Measurements from ENCODE around the gene OXSR1.

The OXSR1 gene

GRCh38 chr3:38204599-38205471 lies 39.5 kb downstream of the OXSR1 start:
- no peak for TF ChIP-seq GATA2 (IDR thresholded peaks at IDR 0.05; ENCODE audit: low read depth, low read length)

DNA sequence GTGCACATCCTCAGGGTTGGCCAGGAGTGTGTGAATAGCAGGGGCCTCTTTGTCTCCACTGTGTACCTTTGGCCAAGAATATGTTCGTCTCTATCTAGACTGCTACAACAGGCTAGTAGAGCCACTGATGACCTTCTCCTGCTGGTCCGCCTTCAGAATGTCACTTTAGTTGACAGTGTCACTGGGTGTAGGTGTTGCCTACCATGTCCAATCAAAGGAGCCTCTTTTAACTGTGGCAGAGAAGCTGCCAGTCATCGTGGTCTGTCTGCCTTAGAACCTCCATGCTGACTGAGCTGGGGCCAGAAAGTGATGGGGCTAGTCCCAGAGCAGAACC lies 40.1 kb downstream of the OXSR1 start:
- no peak for TF ChIP-seq GATA2 (IDR thresholded peaks at IDR 0.05; ENCODE audit: low read depth, low read length)
- TF ChIP-seq GATA3 (IDR thresholded peaks at IDR 0.05; ENCODE audit: low read depth, low read length): no peak

GRCh38 chr3:38207254-38208003 lies 42.1 kb downstream of the OXSR1 start:
- TF ChIP-seq GATA3 (IDR thresholded peaks at IDR 0.05; ENCODE audit: low read depth, low read length) (no peak), GATA2 (IDR thresholded peaks at IDR 0.05; ENCODE audit: low read depth, low read length) (no peak)

DNA sequence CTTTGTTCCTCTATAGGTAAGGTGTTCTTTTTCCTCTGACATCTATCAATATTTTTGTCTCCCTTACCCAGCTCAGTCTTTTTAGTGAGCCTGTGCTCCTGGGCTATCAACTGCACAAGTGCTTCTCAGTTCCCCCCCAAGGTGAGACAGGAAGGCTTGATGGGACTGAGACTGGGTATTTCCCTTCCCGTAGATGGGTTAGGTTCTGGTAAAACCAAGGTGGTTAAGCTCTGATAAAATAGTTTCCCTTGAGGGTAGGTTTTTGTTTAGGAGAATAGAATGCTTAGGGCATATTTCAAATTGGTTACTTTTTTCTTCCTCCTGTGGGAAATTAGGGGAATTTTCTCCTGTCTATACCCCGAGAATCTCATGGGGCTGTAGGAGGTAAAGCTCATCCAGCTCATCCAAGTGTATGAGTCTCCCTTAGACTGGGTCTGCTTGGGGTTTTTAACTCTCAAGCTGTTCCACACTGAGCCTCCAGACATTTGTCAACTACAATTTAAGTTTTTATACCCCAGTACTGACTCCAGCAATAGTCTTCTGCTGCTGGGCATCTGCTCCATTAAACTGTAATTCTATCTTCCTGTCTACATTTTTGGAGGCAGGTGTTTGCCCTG lies 44.9 kb downstream of the OXSR1 start:
- TF ChIP-seq GATA3 (IDR thresholded peaks at IDR 0.05; ENCODE audit: low read depth, low read length): no peak
- TF ChIP-seq GATA2 (IDR thresholded peaks at IDR 0.05; ENCODE audit: low read depth, low read length): no peak

DNA sequence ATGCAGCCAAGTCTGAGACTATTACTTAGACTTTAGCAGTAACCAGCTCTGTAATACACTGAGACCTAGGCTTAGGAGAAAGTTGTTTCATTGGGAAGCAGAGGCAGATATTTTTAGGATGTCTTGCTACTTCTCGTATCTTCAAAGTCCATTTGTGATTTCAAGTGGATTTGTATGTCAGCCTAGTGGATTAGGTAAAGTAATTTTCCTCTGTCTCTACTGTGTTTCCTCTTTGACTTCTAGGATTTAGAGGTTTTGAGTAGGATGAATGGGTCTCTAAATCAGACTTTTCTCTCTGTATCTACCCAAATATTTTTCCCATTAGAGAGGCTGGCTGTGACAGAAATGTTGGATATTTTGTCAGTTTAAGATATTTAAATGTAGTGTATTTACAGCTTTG lies 46.8 kb downstream of the OXSR1 start:
- TF ChIP-seq GATA3 (IDR thresholded peaks at IDR 0.05; ENCODE audit: low read depth, low read length) (no peak), GATA2 (IDR thresholded peaks at IDR 0.05; ENCODE audit: low read depth, low read length) (no peak)

DNA sequence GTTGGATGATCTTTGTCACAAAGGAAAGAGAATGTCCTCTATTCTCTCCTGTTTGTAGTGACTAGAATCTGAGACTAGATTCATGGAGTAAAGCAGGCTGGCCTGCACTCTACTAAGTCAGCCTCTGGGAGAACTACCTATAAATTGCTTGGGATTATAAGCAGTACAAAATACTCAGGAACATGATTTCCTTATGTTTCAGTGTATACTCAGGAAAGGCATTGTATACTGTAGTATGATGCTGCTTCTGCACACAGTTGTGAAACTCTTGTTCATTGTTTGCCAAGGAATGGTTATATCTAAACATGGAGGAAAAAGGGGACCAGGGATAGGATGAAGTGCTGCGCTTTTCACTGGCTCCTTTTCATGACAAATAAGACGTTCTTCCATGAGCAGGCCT lies 49.2 kb downstream of the OXSR1 start:
- TF ChIP-seq GATA3 (IDR thresholded peaks at IDR 0.05; ENCODE audit: low read depth, low read length) (no peak), GATA2 (IDR thresholded peaks at IDR 0.05; ENCODE audit: low read depth, low read length) (no peak)

GRCh38 chr3:38219609-38220197 lies 54.4 kb downstream of the OXSR1 start:
- TF ChIP-seq GATA3 (IDR thresholded peaks at IDR 0.05; ENCODE audit: low read depth, low read length) (no peak), GATA2 (IDR thresholded peaks at IDR 0.05; ENCODE audit: low read depth, low read length) (no peak)

DNA sequence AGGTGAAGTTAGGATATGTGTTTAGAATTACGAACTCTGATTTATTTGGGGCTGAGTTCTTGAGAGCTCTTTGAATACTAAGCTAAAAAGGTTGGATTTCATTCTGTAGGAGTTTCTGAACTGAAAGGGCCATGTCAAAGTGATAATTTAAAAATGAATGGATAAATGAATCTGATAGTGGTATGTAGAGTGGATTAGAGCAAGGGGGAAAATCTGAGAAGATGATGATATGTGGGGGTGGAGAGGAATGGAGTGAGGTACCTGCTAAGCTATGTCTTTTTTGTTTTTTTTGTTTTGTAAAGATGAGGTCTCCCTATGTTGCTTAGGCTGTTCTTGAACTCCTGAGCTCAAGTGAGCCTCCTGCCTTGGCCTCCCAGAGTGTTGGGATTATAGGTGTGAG lies 55.7 kb downstream of the OXSR1 start:
- TF ChIP-seq GATA3 (IDR thresholded peaks at IDR 0.05; ENCODE audit: low read depth, low read length) (no peak), GATA2 (IDR thresholded peaks at IDR 0.05; ENCODE audit: low read depth, low read length) (no peak)

DNA sequence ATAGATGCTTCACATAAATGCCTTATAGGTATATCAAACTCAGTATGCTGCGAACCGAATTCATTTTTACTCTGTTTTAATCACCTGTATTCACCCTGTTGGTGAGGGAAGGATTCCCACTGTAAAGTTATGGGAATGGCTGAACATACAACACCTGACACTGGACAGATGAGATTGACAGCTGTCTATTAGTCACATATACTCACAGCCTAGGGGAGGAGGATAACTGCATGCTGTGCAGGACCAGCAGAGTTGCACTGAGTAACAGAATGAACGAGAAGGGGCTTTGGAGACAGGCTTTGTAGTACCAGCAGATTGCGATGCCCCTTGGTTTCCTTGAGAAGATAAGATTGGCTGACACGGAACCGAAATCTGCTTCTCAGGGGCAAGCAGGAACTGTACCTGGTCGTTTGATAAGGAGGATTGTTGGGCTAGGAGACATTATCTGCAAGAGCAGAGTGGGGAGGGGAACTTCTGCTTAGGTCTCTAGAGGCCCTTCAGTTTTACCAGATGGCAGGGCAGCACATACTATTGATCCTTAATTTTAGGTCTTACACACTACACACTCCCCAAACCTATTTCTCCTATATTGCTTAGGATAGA lies 56.8 kb downstream of the OXSR1 start:
- TF ChIP-seq GATA3 (IDR thresholded peaks at IDR 0.05; ENCODE audit: low read depth, low read length) (no peak), GATA2 (IDR thresholded peaks at IDR 0.05; ENCODE audit: low read depth, low read length) (no peak)

DNA sequence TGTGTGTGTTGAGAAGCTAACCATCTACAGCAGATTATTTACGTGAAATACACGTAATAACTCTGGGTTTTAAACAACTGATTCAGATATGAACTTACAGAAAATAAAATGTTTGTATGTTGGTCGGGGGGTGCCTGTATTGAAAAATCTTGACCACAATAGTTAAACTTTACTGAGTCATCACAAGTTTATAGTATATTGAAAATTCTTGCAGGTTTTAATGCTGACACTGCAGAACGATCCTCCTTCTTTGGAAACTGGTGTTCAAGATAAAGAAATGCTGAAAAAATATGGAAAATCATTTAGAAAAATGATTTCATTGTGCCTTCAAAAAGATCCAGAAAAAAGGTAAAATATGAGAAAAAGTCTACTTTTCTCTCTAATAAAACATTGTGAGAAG lies 59.0 kb downstream of the OXSR1 start:
- no peak for TF ChIP-seq GATA3 (IDR thresholded peaks at IDR 0.05; ENCODE audit: low read depth, low read length)
- TF ChIP-seq GATA2 (IDR thresholded peaks at IDR 0.05; ENCODE audit: low read depth, low read length): no peak

- no peak for TF ChIP-seq GATA3 (IDR thresholded peaks at IDR 0.05; ENCODE audit: low read depth, low read length)
- no peak for TF ChIP-seq GATA2 (IDR thresholded peaks at IDR 0.05; ENCODE audit: low read depth, low read length)
Measured at GRCh38 chr3:38226273-38226672, 60.9 kb downstream of the OXSR1 start.

DNA sequence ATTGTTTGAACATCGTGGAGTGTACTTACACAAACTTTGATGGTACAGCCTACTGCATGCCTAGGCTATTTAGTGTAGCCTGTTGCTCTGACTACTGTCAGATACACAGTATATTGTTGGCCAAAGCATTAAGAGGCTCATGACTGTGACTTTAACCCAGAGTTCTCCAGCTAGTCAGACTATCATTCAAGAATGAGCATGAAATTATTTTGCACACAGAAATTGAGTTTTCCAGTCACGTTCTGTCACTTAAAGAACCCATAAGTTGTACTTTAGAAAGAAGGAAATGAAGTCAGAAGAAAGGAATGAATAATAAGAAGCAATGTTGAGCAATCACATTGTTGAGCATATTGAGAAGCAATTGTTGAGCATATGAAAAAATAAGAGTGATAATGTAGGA lies 62.7 kb downstream of the OXSR1 start:
- no peak for TF ChIP-seq GATA3 (IDR thresholded peaks at IDR 0.05; ENCODE audit: low read depth, low read length)
- no peak for TF ChIP-seq GATA2 (IDR thresholded peaks at IDR 0.05; ENCODE audit: low read depth, low read length)

DNA sequence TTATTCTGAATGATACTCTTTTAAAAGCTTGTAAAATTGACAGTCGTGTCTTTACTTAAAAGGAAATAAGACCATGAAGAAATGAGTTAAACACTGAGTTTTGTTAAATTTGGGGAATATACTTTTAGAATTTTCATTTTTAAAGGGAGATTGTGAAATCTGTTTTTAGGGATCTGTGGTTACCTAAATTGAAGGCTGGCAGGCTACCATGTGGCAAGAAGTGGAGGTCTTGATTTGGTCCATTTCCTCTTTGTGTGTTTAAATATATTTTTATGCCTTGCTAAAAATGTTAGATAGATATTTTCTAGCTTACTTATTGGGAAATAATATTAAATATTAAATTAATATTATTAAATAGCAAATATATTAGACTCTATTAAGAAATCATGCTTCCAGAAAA lies 63.7 kb downstream of the OXSR1 start:
- TF ChIP-seq GATA2 (IDR thresholded peaks at IDR 0.05; ENCODE audit: low read depth, low read length) (no peak), GATA3 (IDR thresholded peaks at IDR 0.05; ENCODE audit: low read depth, low read length) (no peak)

DNA sequence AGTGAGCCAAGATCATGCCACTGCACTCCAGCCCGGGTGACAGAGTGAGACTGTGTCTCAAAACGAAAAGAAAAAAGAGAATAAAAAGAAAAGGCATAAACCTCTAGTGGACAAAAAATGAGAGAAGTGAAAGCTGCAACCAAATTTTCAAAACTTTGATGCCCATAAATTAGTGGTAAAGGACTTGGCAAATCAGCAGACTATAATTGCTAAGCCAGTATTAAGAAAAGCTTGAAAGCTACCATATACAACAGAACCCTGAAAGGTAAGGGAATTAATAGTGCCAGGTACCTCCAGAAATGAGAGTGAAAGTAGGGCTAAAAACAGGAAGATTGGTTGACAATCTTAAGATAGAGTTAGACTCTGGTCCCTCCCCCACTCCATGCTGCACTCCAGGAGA lies 67.4 kb downstream of the OXSR1 start:
- no peak for TF ChIP-seq GATA2 (IDR thresholded peaks at IDR 0.05; ENCODE audit: low read depth, low read length)
- TF ChIP-seq GATA3 (IDR thresholded peaks at IDR 0.05; ENCODE audit: low read depth, low read length): no peak
